Activated CD4-positive, alpha-beta T cell treated with anti-CD3 and anti-CD28 coated beads for 36 hours (primary cell): Measurements from ENCODE around the gene CEPT1. TPM values are rescaled to one million over a fixed set of nuclear protein-coding genes. Genes with fewer than 3 reads are reported as not detected.

Experiments used
- ATAC-seq: fragments of 200-7000 bp; cut with Tn5 transposase; one replicate; pipeline ENCODE4 v1.10.0; 2021; ENCODE audit warnings: mild to moderate bottlenecking, moderate library complexity
- CTCF ChIA-PET: fragments of 350-600 bp; sonication (Branson Sonifier 250); formaldehyde crosslinking; loops from one replicate; lab custom pipeline; 2021; ENCODE audit warnings: antibody characterized with exemption; lab: Charles Lee
- POLR2A ChIA-PET: fragments of 350-600 bp; sonication (Branson Sonifier 250); formaldehyde crosslinking; loops from one replicate; lab custom pipeline; 2021; ENCODE audit warnings: antibody characterized with exemption, inconsistent platforms; lab: Charles Lee
- DNase-seq: peaks from one replicate; pipeline ENCODE4 v3.0.0-alpha.2; 2020
- H3K27ac Mint-ChIP-seq: one replicate; pipeline ENCODE4 v1.8.0; 2021; ENCODE audit warnings: mixed read lengths
- H3K27me3 Mint-ChIP-seq: one replicate; pipeline ENCODE4 v1.8.0; 2021; ENCODE audit warnings: mixed read lengths
- H3K36me3 Mint-ChIP-seq: one replicate; pipeline ENCODE4 v1.8.0; 2021; ENCODE audit warnings: low read depth, mixed read lengths
- H3K4me1 Mint-ChIP-seq: one replicate; pipeline ENCODE4 v1.8.0; 2021; ENCODE audit warnings: mixed read lengths
- H3K4me3 Mint-ChIP-seq: one replicate; pipeline ENCODE4 v1.8.0; 2021; ENCODE audit warnings: mild to moderate bottlenecking, moderate library complexity, mixed read lengths
- H3K9me3 Mint-ChIP-seq: one replicate; pipeline ENCODE4 v1.8.0; 2021; ENCODE audit warnings: low read depth, mixed read lengths
- intact Hi-C, 2 experiments: fragments of 100-400 bp; cut with DNase I in 1 of 2; cut with micrococcal nuclease in 1 of 2; formaldehyde crosslinking; loops; one replicate each; pipeline versions ENCODE4 v1.14.2 to v1.15.1; 2022 to 2024; cut with DNase I, micrococcal nuclease
- total RNA-seq, 2 experiments: library from RNA; stranded (reverse); gene quantifications; one replicate each; pipeline ENCODE4 v1.2.3, GENCODE V29; 2021

Gene CEPT1
- total RNA-seq, 2 experiments from 2014 or later: 34.7 to 49.1 TPM

DNA sequence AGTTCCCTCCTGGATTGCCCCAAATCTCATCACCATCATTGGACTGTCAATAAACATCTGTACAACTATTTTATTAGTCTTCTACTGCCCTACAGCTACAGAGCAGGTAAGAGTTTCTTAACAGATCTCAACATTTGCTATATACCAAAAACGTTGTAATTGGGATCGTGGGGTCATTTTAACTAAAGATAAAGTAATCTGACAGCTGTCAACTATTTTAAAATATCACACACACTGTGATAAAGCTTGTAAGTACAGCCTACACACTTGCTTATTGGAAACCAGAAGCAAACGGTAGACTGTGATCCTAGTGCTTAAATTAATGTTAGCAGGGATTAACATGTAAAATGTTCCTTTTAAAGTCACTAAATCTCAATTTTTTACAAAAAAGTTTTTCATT is 7.9 kb downstream of the CEPT1 start:
- Mint-ChIP-seq H3K4me3 (no peak overlapping the region), H3K27ac (no peak overlapping the region), H3K9me3 (no peaks in the 10 kb centered on the region), H3K27me3 (no peaks in the 10 kb centered on the region), H3K36me3 (peaks cover 51% of the 10 kb centered on the region), H3K4me1 (peaks cover 81% of the 10 kb centered on the region)
- ChIA-PET CTCF (no interaction called here), POLR2A (no interaction called here)
- ATAC-seq: no peak
- intact Hi-C loops: loop anchor here (5.0 to 10.0 kb wide), 3 partner anchors 34 to 607 kb away; partner anchors contain the start of gene DDX20 (in 1 of the 2)
- DNase-seq: no peak

DNA sequence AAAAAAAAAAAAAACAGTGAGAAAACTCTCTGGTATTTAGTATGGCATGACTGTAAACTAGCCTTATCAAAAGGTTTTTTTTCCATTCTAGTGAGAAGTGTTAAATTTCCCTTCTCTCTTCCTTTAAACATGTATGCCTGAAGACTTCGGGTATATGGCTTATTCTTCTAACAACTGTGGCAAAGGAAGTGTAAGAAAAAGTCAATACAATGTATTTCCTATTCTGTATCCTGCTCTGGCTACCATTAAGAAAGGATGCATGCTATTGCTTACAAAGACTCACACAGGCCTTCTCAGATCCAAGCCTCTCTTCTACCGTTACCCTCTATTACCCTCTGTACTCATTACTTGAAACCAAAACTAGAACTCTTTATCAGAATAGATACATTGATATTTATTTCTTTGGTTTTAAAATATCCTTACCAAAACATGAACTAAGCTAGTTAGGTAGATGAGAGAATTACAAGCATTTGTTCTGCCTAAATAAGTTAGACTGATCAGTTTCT is 8.4 kb downstream of the CEPT1 start:
- H3K36me3 Mint-ChIP-seq: peaks cover 56% of the 10 kb centered on the region

DNA sequence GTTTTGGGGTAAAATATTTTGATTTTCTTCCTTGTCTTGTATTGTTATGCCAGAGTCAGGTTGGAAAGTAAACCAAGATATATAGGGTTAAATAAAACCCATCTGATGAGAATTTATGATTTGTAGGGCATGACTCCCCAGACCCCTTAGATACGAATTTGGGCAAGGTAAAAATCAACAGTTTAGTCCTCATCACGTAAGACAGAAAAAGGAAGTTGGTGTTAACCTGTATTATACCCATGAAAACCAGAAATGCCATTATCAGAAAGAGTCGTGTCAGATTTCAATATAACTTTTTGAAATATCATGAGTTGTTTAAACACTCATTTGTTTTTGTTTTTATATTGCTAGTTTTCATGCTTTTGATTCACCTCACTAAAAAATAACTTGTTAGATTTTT is 11.8 kb downstream of the CEPT1 start:
- ChIA-PET POLR2A (interaction anchor here (0.8 kb wide), 1 partner anchor 13 kb away, joined by 3 read pairs; no protein-coding TSS in a partner anchor), CTCF (interaction anchor here (1.6 to 1.7 kb wide), 2 partner anchors 10 kb away, joined by 4 to 5 read pairs; no protein-coding TSS in a partner anchor)
- ATAC-seq: no peak
- Mint-ChIP-seq H3K27ac (peak overlapping the region; percentile 68), H3K4me3 (no peak overlapping the region), H3K36me3 (peaks cover 72% of the 10 kb centered on the region), H3K4me1 (peaks cover 75% of the 10 kb centered on the region), H3K27me3 (no peaks in the 10 kb centered on the region), H3K9me3 (no peaks in the 10 kb centered on the region)
- intact Hi-C loops: no loop called here
- no peak for DNase-seq

More for the DNA sequence above, 8.4 kb downstream of the CEPT1 start:
- H3K4me1 Mint-ChIP-seq: peaks cover 80% of the 10 kb centered on the region
- DNase-seq: no peak
- ATAC-seq: peak; percentile 25
- H3K27ac Mint-ChIP-seq: peak overlapping the region; percentile 9
- ChIA-PET CTCF (interaction anchor here (0.6 kb wide), 2 partner anchors 75 to 252 kb away, joined by 3 read pairs; no protein-coding TSS in a partner anchor), POLR2A (no interaction called here)
- H3K27me3 Mint-ChIP-seq: no peaks in the 10 kb centered on the region
- no peaks in the 10 kb centered on the region for H3K9me3 Mint-ChIP-seq
- H3K4me3 Mint-ChIP-seq: no peak overlapping the region
- intact Hi-C loops: loop anchor here (5.0 to 10.0 kb wide), 3 partner anchors 34 to 606 kb away; partner anchors contain the start of gene DDX20 (in 1 of the 2)

DNA sequence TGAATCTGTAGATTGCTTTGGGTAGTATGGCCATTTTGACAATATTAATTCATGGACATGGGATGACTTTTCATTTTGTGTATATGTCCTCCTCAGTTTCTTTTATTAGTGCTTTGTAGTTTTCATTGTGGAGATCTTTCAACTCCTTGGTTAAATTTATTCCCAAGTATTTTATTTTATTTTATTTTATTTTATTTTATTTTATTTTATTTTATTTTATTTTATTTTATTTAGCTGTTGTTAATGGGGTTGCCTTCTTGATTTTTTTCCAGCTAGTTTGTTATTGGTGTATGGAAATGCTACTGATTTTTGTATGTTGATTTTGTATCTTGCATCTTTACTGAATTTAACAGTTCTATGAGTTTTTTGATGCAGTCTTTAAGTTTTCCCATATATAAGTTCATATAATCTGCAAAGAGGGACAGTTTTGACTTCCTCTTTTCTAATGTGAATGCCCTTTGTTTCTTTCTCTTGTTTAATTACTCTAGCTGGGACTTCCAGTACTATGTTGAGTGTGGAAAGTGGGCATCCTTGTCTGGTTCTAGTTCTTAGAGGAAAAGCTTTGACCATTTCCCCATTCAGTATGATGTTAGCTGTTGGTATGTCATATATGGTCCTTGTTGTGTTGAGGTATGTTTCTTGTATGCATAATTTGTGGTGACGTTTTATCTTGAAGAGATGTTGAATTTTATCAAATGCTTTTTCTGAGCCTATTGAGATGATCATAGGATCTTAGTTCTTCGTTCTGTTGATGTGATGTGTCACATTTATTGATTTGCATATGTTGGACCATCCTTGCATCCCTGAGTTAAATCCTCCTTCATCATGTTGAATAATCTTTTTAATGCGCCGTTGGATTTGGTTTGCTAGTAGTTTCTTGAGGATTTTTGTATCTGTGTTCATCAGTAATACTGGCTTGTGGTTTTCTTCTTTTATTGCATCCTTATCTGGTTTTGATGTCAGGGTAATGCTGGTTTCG is 14.3 kb downstream of the CEPT1 start:
- intact Hi-C loops: no loop called here
- Mint-ChIP-seq H3K27ac (no peak overlapping the region), H3K27me3 (no peaks in the 10 kb centered on the region), H3K36me3 (peaks cover 64% of the 10 kb centered on the region), H3K4me3 (no peak overlapping the region), H3K9me3 (no peaks in the 10 kb centered on the region), H3K4me1 (peaks cover 55% of the 10 kb centered on the region)
- ChIA-PET CTCF (interaction anchor here (0.8 to 1.4 kb wide), 2 partner anchors 69 to 252 kb away, joined by 3 to 4 read pairs; no protein-coding TSS in a partner anchor), POLR2A (interaction anchor here (0.6 kb wide), 1 partner anchor 46 kb away, joined by 4 read pairs; the partner anchor contains the start of gene DENND2D)
- ATAC-seq: no peak
- DNase-seq: no peak

DNA sequence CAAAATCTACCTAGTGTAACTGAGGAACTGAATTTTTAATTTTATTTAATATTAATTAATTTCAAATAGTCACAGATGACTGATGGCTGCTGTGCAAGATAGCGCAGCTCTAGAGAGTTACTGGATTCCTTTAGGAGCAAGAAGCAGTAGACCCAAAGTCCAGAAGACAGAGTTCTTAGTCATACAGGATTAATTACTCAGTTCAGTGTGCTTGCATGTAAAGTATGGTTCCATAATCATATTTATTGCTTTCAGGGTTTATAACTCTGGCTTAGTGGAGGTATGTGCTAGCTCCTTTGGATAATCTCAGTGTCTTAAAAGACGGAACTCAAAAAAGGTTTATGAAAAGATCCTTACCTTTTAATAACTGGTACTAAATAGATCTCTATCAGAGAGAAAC is 17.4 kb downstream of the CEPT1 start:
- Mint-ChIP-seq H3K36me3 (peaks cover 55% of the 10 kb centered on the region), H3K27me3 (no peaks in the 10 kb centered on the region), H3K9me3 (no peaks in the 10 kb centered on the region), H3K4me3 (no peak overlapping the region), H3K4me1 (peaks cover 36% of the 10 kb centered on the region), H3K27ac (no peak overlapping the region)
- ChIA-PET POLR2A (no interaction called here), CTCF (no interaction called here)
- ATAC-seq: no peak
- intact Hi-C loops: no loop called here
- no peak for DNase-seq

DNA sequence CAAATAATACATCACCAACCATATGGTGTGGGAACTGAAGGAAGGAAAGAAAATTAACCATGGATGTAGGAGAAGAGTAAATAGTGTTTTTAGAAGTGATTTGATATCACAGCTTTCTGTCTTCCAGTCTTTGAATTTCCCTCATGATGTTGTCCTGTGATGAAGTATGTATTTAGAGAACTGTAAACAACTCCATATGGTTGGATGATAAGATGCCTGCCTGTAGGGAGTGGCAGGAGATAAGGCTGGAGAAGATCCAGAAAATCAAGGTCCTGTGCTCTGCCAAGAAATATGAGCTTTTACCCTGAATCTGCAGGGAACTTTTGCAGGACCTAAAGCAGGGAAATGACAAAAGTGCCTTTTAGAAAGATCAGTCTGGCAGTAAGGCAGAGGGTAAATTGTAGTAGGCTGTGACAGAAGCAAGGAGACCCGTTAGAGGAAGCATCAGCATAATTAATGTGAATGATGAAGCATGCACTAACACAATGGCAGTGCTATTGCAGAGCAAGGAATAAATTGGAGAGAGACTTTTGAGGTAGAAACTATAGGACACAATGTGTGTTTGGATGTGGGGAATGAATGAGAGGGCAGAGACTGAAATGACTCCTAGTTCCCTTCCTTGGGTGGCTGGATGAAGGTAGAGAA is 21.9 kb downstream of the CEPT1 start:
- peak overlapping the region; percentile 40 for H3K27ac Mint-ChIP-seq
- H3K9me3 Mint-ChIP-seq: no peaks in the 10 kb centered on the region
- ATAC-seq (no peak), DNase-seq (no peak)
- intact Hi-C loops: no loop called here
- H3K4me3 Mint-ChIP-seq: no peak overlapping the region
- H3K4me1 Mint-ChIP-seq: peaks cover 13% of the 10 kb centered on the region
- ChIA-PET POLR2A (no interaction called here), CTCF (interaction anchor here (0.7 to 1.8 kb wide), 3 partner anchors 11 to 109 kb away, joined by 3 to 5 read pairs (median 5); no protein-coding TSS in a partner anchor)
- no peaks in the 10 kb centered on the region for H3K27me3 Mint-ChIP-seq
- peaks cover 28% of the 10 kb centered on the region for H3K36me3 Mint-ChIP-seq

DNA sequence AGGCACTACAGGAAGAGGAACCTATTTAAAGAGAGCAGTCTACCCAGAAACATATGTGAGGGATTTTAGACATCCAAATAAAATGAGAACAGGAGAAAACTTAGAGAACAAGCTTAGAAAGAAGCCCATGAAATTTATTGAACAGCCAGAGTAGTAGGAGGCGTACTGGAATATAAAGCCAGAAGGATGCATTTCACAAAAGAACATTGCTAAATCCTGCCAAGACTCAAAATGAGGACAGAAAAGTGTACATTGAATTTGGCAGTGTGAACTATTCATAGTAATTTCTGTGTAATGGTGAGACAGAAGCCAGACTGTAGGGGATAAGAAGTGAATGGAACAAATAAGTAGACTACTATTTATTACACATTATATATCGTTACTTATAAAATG is 22.5 kb downstream of the CEPT1 start:
- Mint-ChIP-seq H3K9me3 (no peaks in the 10 kb centered on the region), H3K27ac (no peak overlapping the region), H3K27me3 (no peaks in the 10 kb centered on the region), H3K4me3 (no peak overlapping the region), H3K4me1 (peaks cover 13% of the 10 kb centered on the region), H3K36me3 (peaks cover 28% of the 10 kb centered on the region)
- POLR2A ChIA-PET: no interaction called here
- ATAC-seq (no peak), DNase-seq (no peak)
- intact Hi-C loops: no loop called here
- CTCF ChIA-PET: interaction anchor here (1.0 to 1.8 kb wide), 2 partner anchors 12 to 20 kb away, joined by 4 to 5 read pairs; no protein-coding TSS in a partner anchor

DNA sequence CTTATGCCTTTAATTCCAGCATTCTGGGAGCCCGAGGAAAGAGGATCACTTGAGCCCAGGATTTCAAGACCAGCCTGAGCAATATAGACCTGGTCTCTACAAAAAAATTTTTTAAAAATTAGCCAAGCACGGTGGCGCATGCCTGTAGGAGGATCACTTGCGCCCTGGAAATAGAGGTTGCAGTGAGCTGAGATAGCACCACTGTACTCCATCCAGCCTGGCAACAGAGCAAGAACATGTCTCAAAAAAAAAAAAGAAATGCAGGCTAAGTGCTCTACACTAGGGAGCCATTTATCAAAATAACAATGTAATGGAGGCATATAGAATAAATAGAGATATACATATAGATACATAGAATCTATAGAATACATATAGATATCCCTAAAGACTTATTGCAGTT is 23.3 kb downstream of the CEPT1 start:
- ChIA-PET POLR2A (no interaction called here), CTCF (interaction anchor here (0.6 to 1.0 kb wide), 3 partner anchors 21 to 108 kb away, joined by 3 to 4 read pairs (median 4); no protein-coding TSS in a partner anchor)
- H3K9me3 Mint-ChIP-seq: no peaks in the 10 kb centered on the region
- no peaks in the 10 kb centered on the region for H3K27me3 Mint-ChIP-seq
- H3K4me3 Mint-ChIP-seq: no peak overlapping the region
- DNase-seq (no peak), ATAC-seq (no peak)
- intact Hi-C loops: no loop called here
- H3K27ac Mint-ChIP-seq: no peak overlapping the region
- H3K4me1 Mint-ChIP-seq: peaks cover 13% of the 10 kb centered on the region
- peaks cover 33% of the 10 kb centered on the region for H3K36me3 Mint-ChIP-seq

DNA sequence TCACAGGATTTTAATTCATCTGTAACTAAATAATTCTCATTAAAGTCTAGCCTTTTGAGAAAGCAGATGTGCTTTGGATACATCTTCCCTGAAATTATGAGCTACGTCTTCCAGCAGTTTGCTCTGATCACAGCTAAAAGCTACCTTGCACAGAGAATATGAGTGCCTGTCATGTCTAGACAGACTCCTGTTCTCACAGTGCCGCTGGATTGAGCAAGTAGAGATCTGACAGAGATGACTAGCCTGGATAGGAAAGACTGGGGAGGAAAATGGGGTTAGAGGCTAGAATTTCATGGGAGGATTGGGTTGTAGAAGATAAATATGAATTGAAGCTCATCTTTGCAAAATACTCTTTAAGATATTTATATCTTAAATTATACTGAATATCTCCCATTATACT is 24.1 kb downstream of the CEPT1 start:
- DNase-seq (no peak), ATAC-seq (no peak)
- CTCF ChIA-PET: interaction anchor here (0.9 kb wide), 1 partner anchor 50 kb away, joined by 4 read pairs; no protein-coding TSS in a partner anchor
- peaks cover 13% of the 10 kb centered on the region for H3K4me1 Mint-ChIP-seq
- peaks cover 34% of the 10 kb centered on the region for H3K36me3 Mint-ChIP-seq
- no peak overlapping the region for H3K4me3 Mint-ChIP-seq
- no peaks in the 10 kb centered on the region for H3K27me3 Mint-ChIP-seq
- intact Hi-C loops: no loop called here
- POLR2A ChIA-PET: no interaction called here
- no peaks in the 10 kb centered on the region for H3K9me3 Mint-ChIP-seq
- H3K27ac Mint-ChIP-seq: no peak overlapping the region

DNA sequence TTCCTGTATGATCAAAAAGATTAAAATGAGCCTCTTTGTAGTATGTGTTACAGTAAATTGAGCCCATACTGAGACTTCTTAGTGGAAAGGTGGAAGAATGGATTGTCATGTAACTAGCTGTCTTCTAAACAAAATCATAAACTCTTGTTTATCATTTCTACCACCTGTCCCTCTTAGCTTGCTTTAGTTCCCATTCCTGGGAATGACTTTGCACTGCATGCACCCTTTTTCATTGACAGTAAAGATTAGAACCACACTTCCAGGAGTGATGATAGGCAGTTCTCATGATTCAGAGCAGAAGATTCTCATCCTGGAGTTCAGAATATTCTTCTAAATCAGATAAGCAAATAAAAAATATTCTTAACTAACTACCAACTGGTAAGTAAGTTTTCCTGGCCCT is 32.4 kb downstream of the CEPT1 start:
- Mint-ChIP-seq H3K27me3 (no peaks in the 10 kb centered on the region), H3K9me3 (no peaks in the 10 kb centered on the region), H3K36me3 (peaks cover 40% of the 10 kb centered on the region), H3K4me3 (no peak overlapping the region), H3K4me1 (peaks cover 29% of the 10 kb centered on the region), H3K27ac (no peak overlapping the region)
- DNase-seq: no peak
- no peak for ATAC-seq
- ChIA-PET CTCF (no interaction called here), POLR2A (no interaction called here)
- intact Hi-C loops: no loop called here

DNA sequence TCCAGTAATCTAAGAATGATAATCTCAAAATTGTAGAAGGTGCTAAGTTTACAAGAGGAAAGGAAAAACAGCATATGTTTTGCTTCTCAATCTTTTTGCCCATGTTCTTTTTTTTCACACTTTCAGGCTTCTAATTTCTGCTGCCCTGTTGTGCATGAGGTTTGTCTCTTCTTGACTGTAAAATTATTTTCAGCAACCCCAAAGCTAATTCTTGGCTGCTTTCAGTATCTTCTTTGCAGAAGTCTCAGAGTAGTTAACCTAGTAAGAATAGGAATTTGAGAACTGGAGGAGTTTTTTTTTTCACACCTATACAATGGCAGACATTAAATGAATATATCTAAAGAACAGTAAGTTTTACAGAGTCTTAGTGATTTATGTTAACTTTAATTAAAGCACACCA is 34.0 kb downstream of the CEPT1 start:
- no peaks in the 10 kb centered on the region for H3K27me3 Mint-ChIP-seq
- peaks cover 29% of the 10 kb centered on the region for H3K4me1 Mint-ChIP-seq
- no peak overlapping the region for H3K4me3 Mint-ChIP-seq
- peaks cover 32% of the 10 kb centered on the region for H3K36me3 Mint-ChIP-seq
- intact Hi-C loops: no loop called here
- DNase-seq: no peak
- H3K27ac Mint-ChIP-seq: no peak overlapping the region
- CTCF ChIA-PET: interaction anchor here (0.8 to 1.2 kb wide), 3 partner anchors 9 to 414 kb away, joined by 3 to 4 read pairs (median 3); no protein-coding TSS in a partner anchor
- no peaks in the 10 kb centered on the region for H3K9me3 Mint-ChIP-seq
- peak; percentile 16 for ATAC-seq
- POLR2A ChIA-PET: no interaction called here
